ENCODE measurements around the gene PCBP3. TPM values are rescaled to one million over a fixed set of nuclear protein-coding genes. Genes with fewer than 3 reads are reported as not detected.
"Not testable (repeated sequence)": the region's sequence is repeated elsewhere in the genome, so short reads cannot be mapped to it uniquely, and the experiment has no call there.

The PCBP3 gene
- total RNA-seq, 1 experiment from 2014 or later = not detected

GRCh38 chr21:45809421-45809820 is 165.9 kb downstream of the PCBP3 start:
- CTCF ChIA-PET = no interaction called here
- Histone ChIP-seq H3K27me3 (ENCODE audit: control insufficient read depth, insufficient read depth, low read length) (no peaks in the 10 kb centered on the region), H3K4me1 (ENCODE audit: control insufficient read depth, insufficient read depth, low read length) (no peaks in the 10 kb centered on the region), H3K27ac (ENCODE audit: low read length) (no peak overlapping the region), H3K36me3 (ENCODE audit: control insufficient read depth, insufficient read depth, low read length) (no peaks in the 10 kb centered on the region), H3K4me3 (ENCODE audit: low read depth in 2 of 2, low read length in 2 of 2) (no peak overlapping the region), H3K9me3 (ENCODE audit: control insufficient read depth, insufficient read depth, low read depth, low read length) (no peaks in the 10 kb centered on the region)
- no TSS peak for BruUV-seq (replicated peaks)
- ATAC-seq (no peak), DNase-seq (ENCODE audit: low read depth, low spot score) (no peak)
- in situ Hi-C loops (cut with HindIII; ENCODE audit: low pct_unique_long_range_greater_than_20kb, low sequenced_read_pairs) = no loop called here
- no peak for TF ChIP-seq POLR2AphosphoS5 (IDR thresholded peaks at IDR 0.05; ENCODE audit: low read depth, low read length)
- TF ChIP-seq TCF7L2 (IDR thresholded peaks at IDR 0.05; ENCODE audit: low read depth, low read length) = no peak
- no peak for TF ChIP-seq SIN3A (IDR thresholded peaks at IDR 0.05; ENCODE audit: borderline replicate concordance, insufficient read depth, low read depth, low read length)
- TF ChIP-seq CTCF (IDR thresholded peaks at IDR 0.05) = no peak
- TF ChIP-seq REST (IDR thresholded peaks at IDR 0.05; ENCODE audit: insufficient read depth in 1 of 2, low read depth in 2 of 2, low read length in 1 of 2) = no peak
- intact Hi-C loops (cut with micrococcal nuclease; ENCODE audit: unreplicated experiment) = no loop called here
- POLR2A ChIA-PET = no interaction called here

GRCh38 chr21:45811136-45811535 is 167.6 kb downstream of the PCBP3 start:
- ChIA-PET POLR2A (no interaction called here), CTCF (no interaction called here)
- H3K9me3 ChIP-seq (ENCODE audit: control insufficient read depth, insufficient read depth, low read depth, low read length) = no peaks in the 10 kb centered on the region
- no peak for DNase-seq (ENCODE audit: low read depth, low spot score)
- no TSS peak for BruUV-seq (replicated peaks)
- H3K27me3 ChIP-seq (ENCODE audit: control insufficient read depth, insufficient read depth, low read length) = no peaks in the 10 kb centered on the region
- TF ChIP-seq REST (IDR thresholded peaks at IDR 0.05; ENCODE audit: insufficient read depth in 1 of 2, low read depth in 2 of 2, low read length in 1 of 2) = no peak
- ATAC-seq = no peak
- intact Hi-C loops (cut with micrococcal nuclease; ENCODE audit: unreplicated experiment) (no loop called here), in situ Hi-C loops (cut with HindIII; ENCODE audit: low pct_unique_long_range_greater_than_20kb, low sequenced_read_pairs) (no loop called here)
- no peak overlapping the region for H3K27ac ChIP-seq (ENCODE audit: low read length)
- no peaks in the 10 kb centered on the region for H3K4me1 ChIP-seq (ENCODE audit: control insufficient read depth, insufficient read depth, low read length)
- H3K4me3 ChIP-seq (ENCODE audit: low read depth in 2 of 2, low read length in 2 of 2) = no peak overlapping the region
- no peaks in the 10 kb centered on the region for H3K36me3 ChIP-seq (ENCODE audit: control insufficient read depth, insufficient read depth, low read length)

- DNase-seq (ENCODE audit: low read depth, low spot score); POLR2A ChIA-PET; H3K27me3 ChIP-seq (ENCODE audit: control insufficient read depth, insufficient read depth, low read length); intact Hi-C loops (cut with micrococcal nuclease; ENCODE audit: unreplicated experiment); H3K9me3 ChIP-seq (ENCODE audit: control insufficient read depth, insufficient read depth, low read depth, low read length); H3K36me3 ChIP-seq (ENCODE audit: control insufficient read depth, insufficient read depth, low read length); BruUV-seq (replicated peaks); in situ Hi-C loops (cut with HindIII; ENCODE audit: low pct_unique_long_range_greater_than_20kb, low sequenced_read_pairs); H3K4me1 ChIP-seq (ENCODE audit: control insufficient read depth, insufficient read depth, low read length); H3K4me3 ChIP-seq (ENCODE audit: low read depth in 2 of 2, low read length in 2 of 2); ATAC-seq; H3K27ac ChIP-seq (ENCODE audit: low read length); CTCF ChIA-PET: not testable (repeated sequence)
Measured at GRCh38 chr21:45814210-45814940, 170.8 kb downstream of the PCBP3 start.

GRCh38 chr21:45815781-45816180 is 172.3 kb downstream of the PCBP3 start:
- DNase-seq (ENCODE audit: low read depth, low spot score); H3K27ac ChIP-seq (ENCODE audit: low read length); CTCF ChIA-PET; H3K9me3 ChIP-seq (ENCODE audit: control insufficient read depth, insufficient read depth, low read depth, low read length); intact Hi-C loops (cut with micrococcal nuclease; ENCODE audit: unreplicated experiment); H3K4me1 ChIP-seq (ENCODE audit: control insufficient read depth, insufficient read depth, low read length); H3K4me3 ChIP-seq (ENCODE audit: low read depth in 2 of 2, low read length in 2 of 2); in situ Hi-C loops (cut with HindIII; ENCODE audit: low pct_unique_long_range_greater_than_20kb, low sequenced_read_pairs); H3K27me3 ChIP-seq (ENCODE audit: control insufficient read depth, insufficient read depth, low read length); BruUV-seq (replicated peaks); ATAC-seq; H3K36me3 ChIP-seq (ENCODE audit: control insufficient read depth, insufficient read depth, low read length): not testable (repeated sequence)
- POLR2A ChIA-PET = interaction anchor here (0.6 to 0.8 kb wide), 3 partner anchors 13 to 468 kb away, joined by 7 to 11 read pairs (median 9); no protein-coding TSS in a partner anchor

Measured in Panc1 (cell line).